ENCODE results near the gene ABCC8.

ABCC8 gene

DNA sequence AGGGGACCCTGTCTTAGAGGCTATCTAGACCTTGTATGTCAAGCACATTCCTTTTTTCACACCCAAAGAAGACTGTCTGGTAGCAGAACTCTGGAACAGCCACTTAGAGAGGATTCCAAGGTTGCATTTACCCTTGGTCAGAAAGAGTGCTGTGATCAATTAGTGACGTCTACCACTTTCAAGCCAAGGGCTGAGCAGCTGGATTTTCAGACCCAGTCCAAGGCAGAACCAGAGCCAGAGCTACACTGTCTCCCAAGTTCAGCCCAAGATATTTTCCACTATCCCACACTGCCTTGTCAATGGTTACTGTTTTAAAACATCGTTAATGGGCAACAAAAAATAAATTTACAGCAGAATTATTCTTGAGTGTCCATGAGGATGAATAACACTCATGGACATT is 24.0 kb downstream of the ABCC8 start:
- no peak overlapping the region for H3K4me3 ChIP-seq (ENCODE audit: low read length)
- no peak for DNase-seq (ENCODE audit: low read depth)
- TF ChIP-seq, protein P1, sequence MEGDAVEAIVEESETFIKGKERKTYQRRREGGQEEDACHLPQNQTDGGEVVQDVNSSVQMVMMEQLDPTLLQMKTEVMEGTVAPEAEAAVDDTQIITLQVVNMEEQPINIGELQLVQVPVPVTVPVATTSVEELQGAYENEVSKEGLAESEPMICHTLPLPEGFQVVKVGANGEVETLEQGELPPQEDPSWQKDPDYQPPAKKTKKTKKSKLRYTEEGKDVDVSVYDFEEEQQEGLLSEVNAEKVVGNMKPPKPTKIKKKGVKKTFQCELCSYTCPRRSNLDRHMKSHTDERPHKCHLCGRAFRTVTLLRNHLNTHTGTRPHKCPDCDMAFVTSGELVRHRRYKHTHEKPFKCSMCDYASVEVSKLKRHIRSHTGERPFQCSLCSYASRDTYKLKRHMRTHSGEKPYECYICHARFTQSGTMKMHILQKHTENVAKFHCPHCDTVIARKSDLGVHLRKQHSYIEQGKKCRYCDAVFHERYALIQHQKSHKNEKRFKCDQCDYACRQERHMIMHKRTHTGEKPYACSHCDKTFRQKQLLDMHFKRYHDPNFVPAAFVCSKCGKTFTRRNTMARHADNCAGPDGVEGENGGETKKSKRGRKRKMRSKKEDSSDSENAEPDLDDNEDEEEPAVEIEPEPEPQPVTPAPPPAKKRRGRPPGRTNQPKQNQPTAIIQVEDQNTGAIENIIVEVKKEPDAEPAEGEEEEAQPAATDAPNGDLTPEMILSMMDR (IDR thresholded peaks at IDR 0.05; ENCODE audit: insufficient read depth, low read depth, low read length, missing control alignments), result no peak

DNA sequence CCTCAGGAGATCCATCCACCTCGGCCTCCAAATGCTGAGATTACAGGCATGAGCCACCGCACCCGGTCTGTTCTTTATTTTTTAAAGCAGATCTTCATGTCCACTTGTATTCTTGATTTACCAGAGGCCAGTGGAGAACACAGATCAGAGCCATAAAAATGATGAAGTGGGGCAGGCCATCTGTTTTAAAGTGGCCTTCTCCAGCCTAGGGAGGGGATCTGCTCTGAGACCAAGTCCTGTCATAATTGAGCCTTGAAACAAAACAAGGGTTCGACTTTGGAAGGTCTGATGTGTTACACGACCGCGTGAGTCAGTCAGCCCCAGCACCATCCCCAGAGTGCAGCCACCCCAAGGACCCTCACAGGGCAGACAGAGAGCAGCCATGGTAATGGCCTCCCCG is 27.5 kb downstream of the ABCC8 start:
- TF ChIP-seq, protein P1 (IDR thresholded peaks at IDR 0.05; ENCODE audit: insufficient read depth, low read depth, low read length, missing control alignments), result no peak
- DNase-seq (ENCODE audit: low read depth), result no peak
- no peak overlapping the region for H3K4me3 ChIP-seq (ENCODE audit: low read length)

DNA sequence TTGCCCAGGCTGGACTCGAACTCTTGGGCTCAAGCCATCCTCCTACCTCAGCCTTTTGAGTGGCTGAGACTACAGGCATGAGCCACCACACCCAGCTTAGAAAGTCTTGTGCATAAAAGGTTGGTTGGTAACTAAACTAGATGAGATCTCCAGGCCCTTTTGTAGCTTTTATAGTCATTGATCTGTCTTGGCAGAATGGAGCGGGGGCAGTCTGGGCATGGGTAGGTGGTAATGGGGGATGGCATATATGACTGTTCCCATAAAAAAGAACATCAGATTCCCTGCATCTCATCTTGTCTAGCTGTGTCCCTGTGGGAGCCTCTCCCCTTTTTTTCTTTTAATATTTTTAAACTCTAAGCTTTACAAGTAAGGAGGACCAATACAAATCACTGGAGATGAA is 30.2 kb downstream of the ABCC8 start:
- H3K4me3 ChIP-seq (ENCODE audit: low read length), result no peak overlapping the region
- no peak for DNase-seq (ENCODE audit: low read depth)
- TF ChIP-seq, protein P1 (IDR thresholded peaks at IDR 0.05; ENCODE audit: insufficient read depth, low read depth, low read length, missing control alignments), result no peak

DNA sequence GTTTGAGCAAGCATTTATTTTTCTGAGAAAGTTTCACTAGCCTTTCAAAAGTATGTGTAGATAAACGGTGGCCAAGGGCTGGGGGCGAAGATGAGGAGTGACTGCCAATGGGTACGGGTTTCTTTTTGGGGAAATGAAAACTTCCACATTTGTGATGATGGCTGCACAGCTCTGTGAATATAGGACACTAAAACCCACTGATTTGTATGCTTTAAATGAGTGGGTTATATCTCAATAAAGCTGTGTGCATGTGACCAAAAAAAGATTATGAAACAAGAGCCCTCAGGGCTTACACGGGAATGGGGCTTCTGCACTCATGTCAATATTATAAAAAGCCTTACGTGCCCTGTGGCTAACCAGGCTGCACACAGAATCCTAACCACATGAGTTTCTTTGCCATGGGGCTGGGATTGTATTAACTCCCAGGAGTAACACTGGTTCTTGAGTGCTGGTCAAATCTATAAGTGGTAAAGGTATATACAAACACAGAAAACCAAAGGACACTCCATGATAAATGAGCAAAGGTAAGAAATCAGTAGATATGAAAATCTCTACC is 31.3 kb downstream of the ABCC8 start:
- no peak for DNase-seq (ENCODE audit: low read depth)
- TF ChIP-seq, protein P1 (IDR thresholded peaks at IDR 0.05; ENCODE audit: insufficient read depth, low read depth, low read length, missing control alignments), result no peak
- H3K4me3 ChIP-seq (ENCODE audit: low read length), result no peak overlapping the region

DNA sequence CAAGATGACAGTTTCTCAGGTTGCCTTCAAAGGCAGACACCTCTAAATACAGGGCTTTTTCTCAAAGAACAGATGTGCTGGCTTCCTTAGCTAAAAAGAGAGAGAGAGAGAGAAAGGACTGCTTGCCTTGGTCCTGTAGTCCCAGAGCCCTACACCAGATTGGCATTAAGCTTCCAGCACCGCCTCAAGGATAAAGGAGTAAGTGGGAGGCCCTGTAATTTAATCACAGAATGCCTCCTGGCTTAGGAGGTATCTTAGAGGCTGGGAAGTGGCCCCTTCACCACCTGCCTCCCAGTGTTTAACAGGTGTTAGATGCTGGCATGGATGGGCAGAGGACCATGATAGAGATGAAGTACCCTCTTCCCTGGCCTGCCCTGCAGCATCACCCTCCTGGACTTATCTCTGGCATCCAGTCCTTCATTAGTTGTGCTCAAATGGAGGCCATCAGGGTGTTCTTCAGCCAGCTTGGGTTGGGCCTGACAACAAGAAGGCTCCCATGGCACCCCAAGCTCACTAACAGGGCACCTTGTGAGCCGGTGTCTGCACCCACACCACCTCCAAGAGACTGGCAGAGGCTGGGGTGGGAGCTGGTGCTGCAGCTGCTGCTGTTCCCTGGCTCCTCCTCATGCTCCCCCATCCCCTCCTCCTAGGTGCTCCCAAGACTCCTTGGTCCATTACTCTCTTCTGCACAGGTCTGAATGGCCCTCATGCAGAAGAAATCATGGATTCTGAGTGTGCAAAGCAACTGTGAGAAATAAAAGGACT is 32.5 kb downstream of the ABCC8 start:
- TF ChIP-seq, protein P1 (IDR thresholded peaks at IDR 0.05; ENCODE audit: insufficient read depth, low read depth, low read length, missing control alignments), result no peak
- H3K4me3 ChIP-seq (ENCODE audit: low read length), result no peak overlapping the region
- DNase-seq (ENCODE audit: low read depth), result no peak

DNA sequence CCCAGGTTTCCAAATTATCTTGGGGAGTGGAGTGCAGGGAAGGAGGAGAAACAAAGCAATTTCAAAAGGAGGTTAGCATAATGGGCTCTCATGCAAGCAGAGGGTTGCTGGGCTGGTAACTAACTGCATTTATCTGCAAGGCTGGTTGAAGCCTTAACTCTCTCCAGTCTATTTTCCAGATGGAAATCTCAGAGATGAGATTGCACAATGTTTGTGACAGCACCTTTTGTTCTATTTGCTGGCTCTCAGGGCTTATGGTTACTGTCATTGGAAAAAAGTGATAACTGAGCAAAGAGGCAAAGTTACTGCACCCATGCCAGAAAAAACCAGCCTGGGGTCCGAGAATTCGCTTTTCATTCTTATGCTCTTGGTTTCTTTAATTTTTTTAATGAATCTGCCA is 33.2 kb downstream of the ABCC8 start:
- TF ChIP-seq, protein P1 (IDR thresholded peaks at IDR 0.05; ENCODE audit: insufficient read depth, low read depth, low read length, missing control alignments), result no peak
- DNase-seq (ENCODE audit: low read depth), result no peak
- no peak overlapping the region for H3K4me3 ChIP-seq (ENCODE audit: low read length)

DNA sequence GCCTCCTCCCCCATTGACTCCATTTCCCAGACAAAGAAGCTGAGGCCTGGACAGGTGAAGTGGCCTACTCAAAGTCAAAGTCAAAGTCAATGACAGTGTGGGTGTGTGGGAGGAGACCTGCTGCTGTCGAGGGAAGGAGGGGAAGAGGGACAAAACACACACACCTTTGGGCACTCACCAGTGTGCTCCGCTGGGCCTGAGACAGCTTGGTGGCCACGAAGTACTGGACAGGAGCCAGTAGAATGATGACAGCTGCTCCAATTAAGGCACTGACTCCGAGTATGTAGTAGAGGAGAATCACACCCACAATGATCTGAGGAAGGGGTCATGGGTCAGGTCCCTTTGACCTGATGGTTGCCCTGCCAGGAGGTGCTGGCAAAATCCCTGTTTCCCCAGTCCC is 33.6 kb downstream of the ABCC8 start:
- TF ChIP-seq, protein P1 (IDR thresholded peaks at IDR 0.05; ENCODE audit: insufficient read depth, low read depth, low read length, missing control alignments), result no peak
- H3K4me3 ChIP-seq (ENCODE audit: low read length), result no peak overlapping the region
- DNase-seq (ENCODE audit: low read depth), result no peak

All from epithelial cell of esophagus (primary cell).